Ovary (tissue), 9 donors: ENCODE measurements around the gene TMOD4. TPM values are rescaled to one million over a fixed set of nuclear protein-coding genes. Genes with fewer than 3 reads are reported as not detected.
A peak's percentile ranks its signal among the peaks of the same experiment; 100 is the strongest.

Source experiments
- DNase-seq, 5 donors: peaks; one replicate each; pipeline ENCODE4 v3.0.0-alpha.2; 2019 to 2020
- H3K27ac ChIP-seq, 2 donors: fragments of 200-600 bp; one replicate each; pipeline versions ENCODE4 v1.5.1 to v1.8.0; 2019 to 2022
- H3K27me3 ChIP-seq: fragments of 200-600 bp; one replicate; pipeline ENCODE4 v1.8.0; 2022
- H3K36me3 ChIP-seq: fragments of 200-600 bp; sonication (generic); one replicate; pipeline ENCODE4 v1.5.1; 2019
- H3K4me1 ChIP-seq: one replicate; pipeline ENCODE4 v1.8.1; 2013; ENCODE audit warnings: mild to moderate bottlenecking, moderate library complexity; ENCODE audit not compliant: insufficient read depth
- H3K4me3 ChIP-seq: fragments of 200-600 bp; sonication (generic); one replicate; pipeline ENCODE4 v1.5.1; 2017
- H3K9me3 ChIP-seq, 2 donors: fragments of 200-600 bp in 1 of 2; sonication (generic) in 1 of 2; one replicate each; pipeline versions ENCODE4 v1.5.1 to v1.8.1; 2013 to 2019; ENCODE audit warnings: mild to moderate bottlenecking in 1 of 2, moderate library complexity in 1 of 2
- CTCF ChIP-seq, 3 donors: fragments of 450-650 bp in 2 of 3; fragments of 200-600 bp in 1 of 3; IDR thresholded peaks; one replicate each; pipeline versions ENCODE4 v1.5.1 to v1.8.0; 2016 to 2022; ENCODE audit warnings: antibody characterized with exemption in 3 of 3, mild to moderate bottlenecking in 1 of 3
- EP300 ChIP-seq: sonication (generic); formaldehyde crosslinking; IDR thresholded peaks from one replicate; pipeline ENCODE4 v1.6.1; 2017; ENCODE audit warnings: antibody characterized with exemption
- POLR2A ChIP-seq: fragments of 450-650 bp; IDR thresholded peaks from one replicate; pipeline ENCODE4 v1.6.1; 2017; ENCODE audit warnings: antibody characterized with exemption, mild to moderate bottlenecking, moderate library complexity
- WGBS, 3 donors: extraction: QIAGEN DNeasy Blood & Tissue Kit in 1 of 3; methylation state at CpG; one replicate each; pipeline versions ENCODE4 v1.1.5 to v1.1.7; 2013 to 2017; 5-methylcytosine and 5-hydroxymethylcytosine counted together
- intact Hi-C, 4 donors: fragments of 100-400 bp; cut with DNase I; formaldehyde crosslinking; loops; one replicate each; pipeline versions ENCODE4 v1.11.0 to v1.15.1; 2022 to 2023
- polyA plus RNA-seq, 2 donors: library from polyadenylated mRNA; stranded (reverse); fragments of 200-250 nt in 1 of 2; fragments of 350-450 nt in 1 of 2; fragmentation: Illumina TruSeq in 1 of 2; extraction: RNeasy Lipid Tissue Mini Kit (QIAGEN cat#74804) in 1 of 2; gene quantifications; one replicate each; pipeline ENCODE4 v1.2.3, GENCODE V29; 2013 to 2014
- total RNA-seq, 7 donors: library from RNA; depleted of rRNA in 2 of 7; stranded (reverse); fragments of >200 nt in 2 of 7; fragmentation: NEBNext Ultra II Directional in 3 of 7; extraction: Animal tissue kit (Norgen Biotek cat#: 25700) in 3 of 7; gene quantifications; one replicate each; pipeline versions ENCODE4 v1.1.0 to v1.2.4, GENCODE V29; 2016 to 2023
- donor health status: DM: no; HTN: no; CAD: no; lungs with moderate emphysema.
- donor health status: DM: no; HTN: no; CAD: no.
- donor health status: Bipolar disorder and iron deficiency.
- donor health status: DM: yes; HTN: yes; CAD: no.
- donor health status: DM: no; HTN: no; CAD: no.
- donor health status: DM: yes; HTN: yes; CAD: no.

The TMOD4 gene
- total and polyA plus RNA-seq, 9 donors: 0.15 to 1.4 (median 0.72) TPM; not detected in 3

- no peak for DNase-seq
- H3K4me1 ChIP-seq: no peaks in the 10 kb centered on the region
- H3K4me3 ChIP-seq: no peak overlapping the region
- 70 to 78% (median 77%) methylated on average over 5 of the region's 5 CpGs for WGBS, 3 donors
- no peaks in the 10 kb centered on the region for H3K9me3 ChIP-seq
- no peak overlapping the region for H3K27ac ChIP-seq
- no peaks in the 10 kb centered on the region for H3K36me3 ChIP-seq
- intact Hi-C loops: loop anchor here in 3 of 4 donors (5.0 to 10.0 kb wide), 4 partner anchors 56 to 136 kb away; no protein-coding TSS in a partner anchor
- no peaks in the 10 kb centered on the region for H3K27me3 ChIP-seq
- TF ChIP-seq EP300 (no peak), CTCF (IDR thresholded peaks at IDR 0.05) (no peak), POLR2A (no peak)
These were observed 17.5 kb downstream of the TMOD4 start for GRCh38 chr1:151158326-151158725.

GRCh38 chr1:151157067-151157531 lies 18.7 kb downstream of the TMOD4 start:
- no peaks in the 10 kb centered on the region for H3K27me3 ChIP-seq
- TF ChIP-seq POLR2A (no peak), CTCF (IDR thresholded peaks at IDR 0.05) (no peak), EP300 (no peak)
- no peaks in the 10 kb centered on the region for H3K4me1 ChIP-seq
- H3K27ac ChIP-seq: no peak overlapping the region
- H3K4me3 ChIP-seq: no peak overlapping the region
- WGBS, 3 donors: 83 to 86% (median 84%) methylated on average over 6 of the region's 6 CpGs
- intact Hi-C loops: loop anchor here in 3 of 4 donors (5.0 to 10.0 kb wide), 4 partner anchors 55 to 135 kb away; no protein-coding TSS in a partner anchor
- DNase-seq: no peak
- H3K36me3 ChIP-seq: no peaks in the 10 kb centered on the region
- H3K9me3 ChIP-seq: no peaks in the 10 kb centered on the region

GRCh38 chr1:151156515-151156819 lies 19.3 kb downstream of the TMOD4 start, which contains the start of gene TNFAIP8L2:
Gene TNFAIP8L2 (plus strand): TSS chr1:151156649. CDS start chr1:151158698, 2,049 bp downstream.
- DNase-seq: no peak
- no peak within 1 kb of the TSS for H3K27ac ChIP-seq
- H3K4me1 ChIP-seq: no peaks in the 10 kb centered on the region
- H3K27me3 ChIP-seq: no peaks in the 10 kb centered on the region
- 67 to 84% (median 79%) methylated on average over 4 of the region's 4 CpGs for WGBS, 3 donors
- no peaks in the 10 kb centered on the region for H3K36me3 ChIP-seq
- intact Hi-C loops: loop anchor here in 3 of 4 donors (5.0 to 10.0 kb wide), 4 partner anchors 54 to 134 kb away; no protein-coding TSS in a partner anchor
- H3K9me3 ChIP-seq: no peaks in the 10 kb centered on the region
- no peak within 1 kb of the TSS for H3K4me3 ChIP-seq
- TF ChIP-seq POLR2A (no peak), EP300 (no peak), CTCF (IDR thresholded peaks at IDR 0.05) (no peak)

- Histone ChIP-seq H3K9me3 (no peaks in the 10 kb centered on the region), H3K4me1 (peaks cover 8% of the 10 kb centered on the region), H3K27ac (peak overlapping the region in 1 of 2 donors; percentile 77), H3K27me3 (no peaks in the 10 kb centered on the region), H3K36me3 (no peaks in the 10 kb centered on the region), H3K4me3 (no peak overlapping the region)
- DNase-seq: no peak
- intact Hi-C loops: loop anchor here in 2 of 4 donors (5.0 to 10.0 kb wide), 2 partner anchors 73 to 75 kb away; partner anchors contain the start of gene GABPB2 (in 2 of the 2)
- no peak for TF ChIP-seq POLR2A
- no peak for TF ChIP-seq EP300
- no peak for TF ChIP-seq CTCF (IDR thresholded peaks at IDR 0.05)
- 87 to 92% (median 88%) methylated on average over 2 of the region's 2 CpGs for WGBS, 3 donors
These were observed 28.1 kb downstream of the TMOD4 start for GRCh38 chr1:151147665-151148064.
